Measurements from ENCODE around the gene VPS13D.

GRCh38 chr1:12230549-12231275 lies 882 bp downstream of the VPS13D start:
- TF ChIP-seq CTCF (IDR thresholded peaks at IDR 0.05 in 2 of 3, conservative IDR thresholded peaks at IDR 0.05 in 1 of 3; ENCODE audit: borderline replicate concordance in 1 of 3, insufficient read depth in 1 of 3, low read depth in 2 of 3, low read length in 2 of 3) = no peak
- no peak for TF ChIP-seq EZH2 (IDR thresholded peaks at IDR 0.05)
- no peak for TF ChIP-seq SP1 (IDR thresholded peaks at IDR 0.05; ENCODE audit: low read depth)
- no peak for TF ChIP-seq FOSL1 (IDR thresholded peaks at IDR 0.05; ENCODE audit: low read depth)
- no peak for TF ChIP-seq POLR2A (IDR thresholded peaks at IDR 0.05; ENCODE audit: borderline replicate concordance, extremely low read depth, insufficient read depth, insufficient read length)
- TF ChIP-seq ELF1 (IDR thresholded peaks at IDR 0.05; ENCODE audit: borderline replicate concordance, low read depth) = no peak
- no peak for TF ChIP-seq ATF3 (IDR thresholded peaks at IDR 0.05)
- TF ChIP-seq JUND (IDR thresholded peaks at IDR 0.05) = no peak
- no peak for TF ChIP-seq RAD21 (IDR thresholded peaks at IDR 0.05; ENCODE audit: low read depth)
- TF ChIP-seq CBX3 (IDR thresholded peaks at IDR 0.05; ENCODE audit: low read depth) = no peak
- TF ChIP-seq TCF7L2 (IDR thresholded peaks at IDR 0.05; ENCODE audit: borderline replicate concordance, extremely low read depth, insufficient read depth, insufficient read length) = no peak

All from HCT116 (cell line).